Forelimb muscle (tissue), 1 donor: ENCODE results near the gene PINK1. TPM values are rescaled to one million over a fixed set of nuclear protein-coding genes. Genes with fewer than 3 reads are reported as not detected.

ENCODE experiments used
- DNase-seq: peaks from one replicate; pipeline ENCODE4 v3.0.0-alpha.2; 2013; ENCODE audit warnings: low read depth
- polyA plus RNA-seq: library from polyadenylated mRNA; unstranded; fragments of 120-200 nt; gene quantifications from one replicate; pipeline ENCODE4 v1.2.1, GENCODE V29; 2013; ENCODE audit not compliant: insufficient read length

Gene PINK1
- polyA plus RNA-seq, 1 donor = 38.7 TPM

DNA sequence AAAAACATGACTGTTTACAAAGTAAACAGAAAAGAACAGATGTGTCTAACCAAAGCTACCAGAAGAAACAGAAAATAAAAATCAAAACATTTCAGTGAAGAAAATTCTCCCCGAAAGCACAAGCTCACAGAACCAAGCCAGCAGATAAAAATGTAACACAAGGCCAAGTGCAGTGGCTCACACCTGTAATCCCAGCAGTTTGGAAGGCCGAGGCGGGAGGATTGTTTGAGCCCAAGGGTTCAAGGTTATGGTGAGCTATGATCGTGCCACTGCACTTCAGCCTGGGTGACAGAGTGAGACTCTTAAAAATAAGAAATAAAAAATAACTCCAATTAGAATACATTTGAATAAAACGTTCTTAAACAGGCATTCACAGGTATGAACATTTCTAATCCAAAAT, 47.0 kb downstream of the PINK1 start:
- DNase-seq = no peak

DNA sequence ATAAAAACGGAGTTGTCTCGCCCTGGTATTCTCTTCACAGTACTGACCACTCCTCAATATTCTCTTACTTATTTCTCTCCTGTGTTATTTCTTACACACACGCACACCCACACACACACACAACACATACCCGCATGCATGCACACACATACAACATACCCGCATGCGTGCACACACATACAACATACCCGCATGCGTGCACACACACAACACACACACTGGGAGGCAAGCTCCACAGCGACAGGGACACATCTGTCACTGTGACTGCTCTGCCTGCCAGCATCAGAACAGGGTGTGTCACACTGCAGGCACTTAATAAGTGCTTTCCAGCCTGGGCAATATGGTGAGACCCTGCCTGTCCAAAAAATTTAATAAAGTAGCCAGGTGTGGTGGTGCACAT, 48.7 kb downstream of the PINK1 start:
- DNase-seq = no peak

DNA sequence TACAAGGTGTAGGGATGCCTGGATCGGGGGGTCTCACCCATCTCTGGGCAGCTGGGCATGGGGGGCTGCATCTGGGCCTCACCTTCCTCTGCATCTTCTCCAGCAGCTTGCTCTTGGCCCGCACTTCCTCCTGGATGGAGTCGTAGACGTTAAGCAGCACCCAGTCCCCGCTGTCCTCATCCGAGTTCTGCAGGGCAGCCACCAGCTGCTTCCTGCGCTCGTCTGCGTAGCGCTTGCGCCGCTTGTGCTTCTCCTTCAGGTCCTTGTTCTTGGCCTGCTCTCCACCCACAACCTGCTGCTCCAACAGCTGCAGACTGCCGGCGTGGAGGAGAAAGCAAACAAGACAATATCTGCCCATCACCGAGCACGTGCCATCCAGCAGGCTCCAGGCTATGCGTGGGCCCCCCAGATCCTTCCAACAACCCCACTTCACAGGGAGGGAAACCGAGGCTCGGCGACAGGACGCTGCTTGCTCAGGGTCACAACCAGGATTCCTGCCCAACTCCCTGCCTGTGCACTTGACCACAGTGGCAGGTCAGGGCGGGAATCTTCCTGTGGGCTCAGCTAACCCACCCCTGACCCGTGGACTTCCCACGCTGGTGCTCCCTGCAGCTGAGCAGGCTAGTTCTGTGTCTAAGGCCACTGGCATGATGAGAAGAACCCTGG, 49.4 kb downstream of the PINK1 start:
- DNase-seq = no peak

DNA sequence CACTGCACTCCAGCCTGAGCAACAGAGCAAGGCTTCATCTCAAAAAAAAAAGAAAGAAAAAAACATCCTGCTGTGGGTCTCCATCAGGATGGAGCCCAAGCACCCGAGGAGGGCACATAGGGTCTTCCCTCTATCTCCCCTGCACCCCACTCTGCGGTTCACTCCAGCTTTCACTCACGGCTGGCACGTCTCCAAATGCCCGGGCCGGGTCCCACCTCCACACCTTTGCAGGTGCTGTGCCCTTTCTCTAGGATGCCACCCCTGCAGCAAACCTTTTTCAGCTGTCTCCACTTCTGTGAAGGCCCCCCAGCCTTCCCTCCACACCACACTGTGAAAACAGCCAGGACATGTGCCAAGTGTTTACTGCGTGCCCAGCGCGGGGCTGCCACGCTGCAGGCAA, 50.4 kb downstream of the PINK1 start:
- no peak for DNase-seq

- DNase-seq = no peak
These were observed 50.9 kb downstream of the PINK1 start for GRCh38 chr1:20684050-20684620.

- DNase-seq = no peak
These were observed 51.4 kb downstream of the PINK1 start for GRCh38 chr1:20684651-20685050.

DNA sequence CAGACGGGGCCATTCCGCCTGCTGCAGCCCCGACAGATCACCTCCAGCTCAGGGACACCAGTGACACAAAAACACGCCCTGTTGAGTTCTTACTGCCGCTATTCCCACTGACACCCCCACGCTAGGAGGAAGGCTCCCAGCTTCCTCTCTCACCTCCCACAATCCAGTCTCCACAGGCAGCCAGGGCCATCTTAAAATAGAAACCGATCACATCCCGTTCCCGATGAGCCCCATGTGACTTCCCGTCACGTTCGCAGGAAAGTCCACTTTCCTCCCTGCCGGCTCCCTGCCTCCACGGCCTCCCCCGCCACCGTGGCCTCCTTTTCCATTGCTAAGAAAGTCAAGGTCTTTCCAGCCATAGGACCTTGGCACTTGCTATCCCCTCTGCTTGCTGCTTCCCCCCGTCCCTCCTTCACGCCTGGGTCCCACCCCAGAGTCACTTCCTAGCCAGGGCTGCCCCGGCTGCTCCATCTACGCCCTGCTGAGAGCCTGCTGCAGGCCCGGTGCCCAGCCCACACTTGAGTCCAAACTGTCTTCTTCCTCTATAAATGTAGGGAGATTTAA, 51.9 kb downstream of the PINK1 start:
- DNase-seq = no peak

DNA sequence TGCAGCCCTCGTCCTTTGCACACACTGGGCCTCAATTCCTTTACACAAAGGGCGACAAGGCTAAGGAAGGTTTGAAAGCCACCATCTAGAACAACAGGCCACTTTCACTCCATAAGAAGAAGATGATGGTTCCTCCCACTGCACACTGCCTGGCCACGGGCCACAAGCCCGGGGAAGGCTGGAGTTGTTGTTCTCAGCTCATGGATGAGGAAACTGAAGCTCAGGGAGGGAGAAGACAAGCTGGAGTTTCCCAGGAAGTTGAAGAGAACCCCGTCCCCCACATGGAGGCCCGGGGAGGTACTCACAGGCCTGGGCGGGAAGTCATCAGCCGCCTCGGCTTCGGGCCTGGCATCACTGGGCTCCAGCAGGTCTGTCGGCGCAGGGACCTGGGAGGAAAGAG, 52.5 kb downstream of the PINK1 start:
- DNase-seq = no peak

DNA sequence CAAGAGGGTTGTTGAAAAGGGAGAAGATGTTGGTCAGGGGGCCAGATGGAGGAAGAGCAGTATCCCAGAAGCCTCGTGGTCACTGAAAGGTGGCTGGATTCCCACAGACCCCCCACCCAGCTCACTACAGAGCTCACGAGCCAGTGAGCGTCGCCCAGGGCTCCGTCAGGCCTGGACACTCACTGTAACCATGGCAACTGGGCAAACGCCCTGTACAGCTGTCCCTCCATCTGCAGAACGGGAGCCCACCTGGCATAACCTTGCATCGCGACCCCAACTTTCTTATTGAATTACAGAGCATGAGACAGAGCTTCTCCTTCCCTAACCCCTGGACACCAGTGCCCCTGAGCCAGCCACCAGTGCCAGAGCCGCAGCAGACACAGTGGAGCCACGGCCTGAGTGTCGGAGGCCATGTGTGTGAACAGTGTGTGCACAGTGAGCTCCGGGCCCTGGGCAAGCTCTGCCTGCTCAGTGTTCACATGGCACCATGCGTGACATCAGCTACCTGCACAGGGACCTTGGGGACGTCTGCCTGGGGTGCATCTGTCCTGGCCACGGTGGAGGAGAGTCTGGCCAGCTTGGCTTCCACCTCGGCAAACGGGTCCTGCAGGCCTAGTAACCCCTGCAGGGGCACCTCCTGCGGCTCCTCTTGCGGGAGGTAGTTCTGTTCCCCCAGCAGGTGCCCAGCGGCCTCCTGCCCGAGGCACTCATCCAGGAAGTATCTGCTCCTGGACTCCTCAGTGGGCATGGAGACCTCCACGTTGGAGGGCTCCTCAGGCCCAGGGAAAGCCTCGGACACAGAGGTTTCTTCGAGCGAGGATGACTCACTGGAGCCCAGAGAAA, 53.8 kb downstream of the PINK1 start:
- DNase-seq = no peak

DNA sequence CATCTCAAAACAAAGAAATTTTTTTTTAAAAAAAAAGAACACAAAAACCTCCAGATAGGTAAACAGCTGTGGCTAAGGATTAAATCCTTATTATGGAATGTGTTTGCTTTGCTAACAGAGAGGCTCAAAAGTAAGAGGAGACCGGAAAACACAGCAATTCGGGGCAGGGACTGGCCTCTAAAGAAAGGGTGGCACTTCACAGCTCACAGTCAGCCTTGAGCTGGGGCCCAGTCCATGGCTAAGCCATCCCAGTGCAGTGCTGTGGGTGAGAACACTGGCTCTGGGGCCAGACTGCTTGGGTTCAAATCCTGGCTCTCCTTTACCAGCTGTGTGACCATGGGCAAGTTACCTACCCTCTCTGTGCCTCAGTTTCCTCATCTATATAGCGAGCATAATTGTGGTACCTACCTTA, 56.4 kb downstream of the PINK1 start:
- no peak for DNase-seq

DNA sequence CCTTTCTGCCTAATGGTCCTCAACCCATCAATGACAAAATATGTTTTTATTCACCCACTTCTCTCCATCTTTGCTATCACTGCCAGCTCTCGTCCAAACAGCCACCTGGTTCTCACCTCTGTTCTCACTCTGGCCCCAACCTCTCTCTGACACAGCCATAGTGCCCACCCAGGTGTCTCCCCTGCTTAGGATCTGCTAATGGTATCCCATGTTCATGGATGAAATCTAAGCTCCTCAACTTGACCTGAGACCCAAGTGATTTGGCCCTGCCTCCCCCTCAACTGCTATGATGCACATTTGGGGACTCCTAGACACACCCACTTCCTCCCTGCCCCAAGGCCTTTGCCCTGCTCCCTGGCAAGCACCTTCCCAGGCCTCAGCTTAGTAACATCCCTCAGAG, 58.6 kb downstream of the PINK1 start:
- no peak for DNase-seq

- no peak for DNase-seq
These were observed 60.4 kb downstream of the PINK1 start for GRCh38 chr1:20693623-20694022.

- DNase-seq = no peak
These were observed 62.3 kb downstream of the PINK1 start for GRCh38 chr1:20695515-20695914.

- DNase-seq = peak; percentile 43
These were observed 63.4 kb downstream of the PINK1 start for GRCh38 chr1:20696397-20697333.

DNA sequence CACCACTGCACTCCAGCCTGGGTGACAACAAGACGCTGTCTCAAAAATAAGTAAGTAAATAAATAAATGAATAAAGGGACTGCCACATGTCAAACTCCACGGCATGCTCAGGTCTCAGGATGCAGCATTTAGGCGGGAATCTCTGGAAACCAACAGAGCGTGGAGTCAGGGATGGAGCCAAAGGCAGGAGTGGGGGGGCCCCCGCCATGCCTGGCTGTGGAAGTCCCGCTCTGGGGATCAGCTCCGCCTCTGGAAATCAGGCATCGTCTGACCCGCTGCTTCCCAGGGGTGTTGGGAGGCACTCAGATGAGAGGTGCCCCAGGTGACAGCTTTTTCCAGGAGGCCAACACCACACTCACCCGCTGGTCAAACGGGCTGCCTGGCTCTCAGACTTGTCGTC, 64.3 kb downstream of the PINK1 start:
- DNase-seq = no peak

GRCh38 chr1:20698195-20698910, 65.1 kb downstream of the PINK1 start:
- DNase-seq = no peak

DNA sequence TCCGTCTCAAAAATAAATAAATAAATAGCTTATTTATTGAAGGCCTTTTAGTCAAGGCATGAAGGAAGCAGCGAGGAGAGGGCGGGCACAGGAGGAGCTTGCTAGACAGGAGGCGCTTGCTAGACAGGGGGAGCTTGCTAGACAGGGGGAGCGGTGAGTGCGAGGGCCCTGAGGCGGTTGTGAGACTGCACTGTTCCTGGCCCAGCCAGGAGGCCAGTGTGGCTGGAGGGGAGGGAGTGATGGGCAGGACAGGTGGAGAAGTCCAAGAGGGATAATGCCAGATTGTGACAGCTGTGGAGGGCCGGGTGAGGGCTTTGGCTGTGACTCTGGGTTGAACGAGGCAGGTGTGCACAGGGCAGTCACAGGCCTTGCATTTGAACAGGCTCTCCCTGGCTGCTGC, 66.3 kb downstream of the PINK1 start:
- no peak for DNase-seq

- no peak for DNase-seq
These were observed 67.5 kb downstream of the PINK1 start for GRCh38 chr1:20700636-20701215.
